Iris pigment epithelial cell (primary cell): ENCODE measurements around the gene AKAP11.

Source experiments
- DNase-seq: peaks from one replicate; pipeline ENCODE4 v3.0.0-alpha.2; 2011; ENCODE audit warnings: low read depth

AKAP11 gene

DNA sequence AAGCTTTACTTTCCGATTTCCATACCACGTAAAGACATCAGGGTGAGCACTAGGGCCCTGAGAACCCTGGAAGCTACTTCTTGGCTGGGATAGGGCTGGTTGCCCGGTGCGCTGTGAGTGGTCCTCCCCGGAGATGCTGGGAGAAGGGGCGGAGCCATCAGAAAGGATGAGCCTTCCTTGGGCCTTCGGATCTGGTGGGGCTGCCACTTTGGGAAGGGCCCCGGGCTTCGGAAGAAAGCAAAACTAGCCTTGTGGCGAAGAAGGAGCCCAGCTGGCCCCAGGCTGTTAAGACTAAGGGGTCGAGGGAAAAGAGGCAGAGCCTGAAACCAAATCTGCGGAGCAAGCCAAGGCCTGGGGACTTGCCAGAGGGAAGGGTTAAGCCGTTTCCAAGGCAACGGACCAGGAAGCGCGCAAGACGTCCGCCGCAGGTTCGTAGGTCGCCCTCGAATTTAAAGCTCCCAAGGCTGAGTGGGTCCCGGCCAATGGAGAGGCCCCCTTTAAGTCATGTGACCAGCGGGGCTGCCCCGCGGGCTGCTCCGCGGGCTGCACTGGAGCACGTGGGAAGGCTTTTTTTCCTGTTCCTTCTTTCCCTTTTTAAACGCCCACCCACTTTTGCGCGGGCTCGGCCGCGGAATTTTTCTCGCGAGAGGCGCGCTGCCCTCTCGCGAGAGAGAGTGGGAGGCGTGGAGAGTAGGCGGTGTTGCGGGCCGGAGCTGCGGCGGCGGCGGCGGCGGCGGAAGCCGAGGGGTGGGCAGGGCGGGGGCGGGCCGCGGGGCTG lies 426 bp upstream of the AKAP11 start:
- peak; percentile 100 for DNase-seq

DNA sequence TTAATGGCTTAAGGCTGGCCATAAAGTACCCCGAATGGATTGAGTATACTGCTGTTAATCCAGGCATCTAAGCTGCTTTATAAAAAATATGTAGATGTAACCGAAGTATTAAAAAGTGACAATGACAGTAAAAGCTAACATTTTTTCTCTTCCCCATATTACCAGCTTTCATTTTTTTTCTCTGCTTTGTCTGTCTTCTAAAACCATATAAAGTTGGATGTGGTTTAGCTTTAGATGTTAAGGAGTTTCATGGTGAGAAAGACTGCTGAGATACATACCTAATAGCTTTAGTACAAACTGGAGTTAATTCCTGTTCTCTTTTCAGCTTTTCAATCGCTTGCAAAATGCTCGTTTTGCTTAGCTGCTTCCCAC lies 838 bp downstream of the AKAP11 start:
- no peak for DNase-seq

DNA sequence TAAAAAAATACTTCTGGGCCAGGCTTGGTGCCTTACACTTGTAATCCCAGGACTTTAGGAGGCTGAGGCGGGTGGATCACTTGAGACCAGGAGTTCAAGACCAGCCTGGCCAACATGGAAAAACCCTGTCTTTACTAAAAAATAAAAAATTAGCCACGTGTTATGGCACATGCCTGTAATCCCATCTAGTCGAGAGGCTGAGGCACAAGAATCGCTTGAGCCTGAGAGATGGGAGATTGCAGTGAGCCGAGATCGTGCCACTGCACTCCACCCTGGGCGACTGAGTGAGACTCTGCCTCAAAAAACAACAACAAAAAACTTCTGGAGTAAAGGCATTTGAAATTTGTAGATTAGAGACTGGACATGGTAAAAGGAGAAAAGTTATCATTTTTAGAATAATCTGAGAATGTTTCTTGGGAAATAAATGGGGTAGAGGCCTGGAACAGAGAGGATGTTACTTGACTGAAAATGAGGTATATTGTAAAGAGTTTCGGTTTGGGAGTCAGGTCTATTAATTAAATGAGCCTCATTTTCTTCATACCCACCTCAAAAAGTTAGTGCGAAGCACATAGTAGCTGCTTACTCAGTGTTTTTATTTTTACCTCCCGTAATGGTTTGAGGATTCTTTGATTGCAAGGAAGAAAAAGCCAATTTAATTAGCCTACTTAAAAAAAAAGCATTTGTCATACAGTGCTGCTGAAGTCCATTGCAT lies 2.6 kb downstream of the AKAP11 start:
- no peak for DNase-seq

DNA sequence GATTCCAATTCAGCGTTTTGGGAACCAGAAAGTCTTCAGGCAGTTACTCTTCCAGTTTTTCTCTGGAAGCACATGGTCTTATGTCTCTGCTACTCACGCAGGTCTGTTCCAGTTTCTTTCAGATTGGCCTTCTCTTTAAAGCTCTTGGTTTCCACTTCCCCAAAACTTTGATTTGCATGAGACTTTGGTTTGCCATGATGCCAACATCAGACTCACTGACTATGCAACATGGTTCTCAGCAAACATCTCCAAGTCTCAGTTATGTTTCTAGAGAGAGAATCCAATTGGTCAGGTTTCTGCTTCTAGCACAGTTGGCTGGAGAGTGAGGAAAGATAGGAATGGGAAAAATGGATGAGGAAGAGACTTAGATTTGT lies 3.1 kb downstream of the AKAP11 start:
- DNase-seq = no peak

DNA sequence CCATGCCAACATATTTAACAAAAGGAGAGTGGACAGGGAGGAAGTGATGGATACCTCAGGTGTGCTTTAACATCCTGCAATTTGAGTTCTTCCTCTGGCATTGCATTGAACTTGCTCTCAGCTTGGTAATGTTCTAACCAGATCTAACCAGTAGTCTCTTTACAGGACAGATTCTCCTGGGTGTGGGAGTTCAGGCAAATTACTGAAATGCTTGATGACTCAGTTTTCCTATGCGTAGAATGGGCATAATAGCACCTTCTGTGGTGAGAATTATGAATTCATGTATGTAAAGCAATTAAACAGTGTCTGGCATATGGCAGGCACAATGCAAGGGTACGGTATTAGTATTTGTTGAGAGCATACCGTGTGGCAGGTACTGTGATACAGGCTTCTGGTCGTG lies 3.6 kb downstream of the AKAP11 start:
- DNase-seq = no peak

DNA sequence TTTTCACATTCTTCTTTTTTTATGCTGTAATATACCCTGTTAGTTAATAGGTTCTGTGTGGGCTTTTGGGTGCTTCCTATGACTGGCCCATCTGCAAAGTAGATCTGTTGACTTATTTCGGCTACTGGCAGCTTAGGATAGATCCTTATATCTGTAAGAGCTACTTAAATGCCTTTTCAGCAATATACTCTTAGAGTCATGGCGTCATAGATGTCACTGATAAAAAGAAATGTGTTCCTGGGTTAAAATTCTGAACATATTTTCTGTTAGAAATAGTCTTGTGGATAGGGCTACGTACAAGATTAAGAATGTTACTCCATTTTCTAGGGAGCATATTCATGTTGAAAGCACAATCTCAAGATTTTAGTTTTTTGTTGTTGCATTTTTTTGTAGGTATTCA lies 4.7 kb downstream of the AKAP11 start:
- DNase-seq = peak; percentile 34

DNA sequence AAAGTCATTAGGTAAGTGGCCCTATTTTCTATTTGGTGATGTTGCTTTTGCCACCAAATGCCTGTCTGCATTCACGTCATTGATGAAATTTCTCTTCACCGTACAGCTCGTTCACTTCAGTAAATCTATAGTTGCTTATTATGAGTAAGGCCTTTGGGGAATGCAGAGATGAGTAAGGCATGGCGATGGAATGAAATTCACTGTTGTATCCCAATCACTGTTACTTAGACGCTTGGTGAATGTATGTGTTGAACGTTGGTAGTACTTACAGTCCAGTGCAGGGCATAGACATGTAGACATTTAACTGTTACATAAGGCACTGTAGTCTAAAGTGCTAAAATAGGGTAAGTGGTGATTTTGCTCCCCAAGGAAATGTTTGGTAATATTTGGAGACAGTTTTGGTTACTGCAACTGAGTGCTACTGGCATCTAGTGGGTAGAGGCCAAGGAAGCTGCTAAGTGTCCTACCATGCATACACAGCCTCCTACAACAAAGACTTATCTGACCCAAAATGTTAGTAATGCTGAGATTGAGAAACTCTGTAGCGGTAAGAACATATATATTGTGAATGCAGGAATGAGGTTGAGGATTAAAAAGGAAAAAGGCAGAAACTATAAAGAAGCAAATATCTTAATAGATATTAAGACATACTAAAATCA lies 5.8 kb downstream of the AKAP11 start:
- peak; percentile 39 for DNase-seq

DNA sequence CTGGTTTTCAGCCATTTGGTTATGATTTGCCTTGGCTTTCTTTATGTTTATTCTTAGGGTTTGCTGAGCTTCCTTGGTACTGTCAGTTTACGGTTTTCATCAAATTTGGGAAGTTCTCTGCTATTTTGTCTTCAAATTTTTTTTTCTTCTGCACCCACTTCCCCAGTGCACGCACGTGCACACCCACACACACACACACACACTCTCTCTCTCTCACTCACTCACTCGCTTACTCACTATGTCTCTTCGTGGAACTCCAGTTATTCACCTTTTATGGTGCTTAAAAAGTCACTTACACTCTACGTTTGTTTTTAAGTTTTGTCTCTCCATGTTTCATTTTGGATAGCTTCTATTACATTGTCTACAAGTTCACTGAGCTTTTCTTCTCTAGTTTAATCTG lies 7.1 kb downstream of the AKAP11 start:
- DNase-seq = no peak

DNA sequence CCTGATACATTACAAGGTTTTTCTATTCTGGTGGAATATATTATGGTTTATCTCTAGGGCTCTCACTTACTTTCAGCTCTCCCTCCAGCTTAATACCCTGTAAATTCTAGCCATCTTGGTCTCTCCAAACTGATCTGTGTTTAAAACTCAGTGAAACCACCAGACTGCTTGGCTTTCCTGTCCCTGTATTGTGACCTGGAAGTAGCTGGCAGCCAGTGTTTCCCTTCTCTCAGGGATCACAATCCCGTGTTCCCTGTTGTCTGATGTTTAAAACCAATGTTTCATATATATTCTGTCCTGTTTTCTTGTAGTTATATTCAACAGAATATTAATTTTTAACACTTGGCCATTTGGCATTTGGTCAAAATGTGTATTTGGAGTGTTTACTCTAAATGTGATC lies 8.0 kb downstream of the AKAP11 start:
- DNase-seq = no peak

DNA sequence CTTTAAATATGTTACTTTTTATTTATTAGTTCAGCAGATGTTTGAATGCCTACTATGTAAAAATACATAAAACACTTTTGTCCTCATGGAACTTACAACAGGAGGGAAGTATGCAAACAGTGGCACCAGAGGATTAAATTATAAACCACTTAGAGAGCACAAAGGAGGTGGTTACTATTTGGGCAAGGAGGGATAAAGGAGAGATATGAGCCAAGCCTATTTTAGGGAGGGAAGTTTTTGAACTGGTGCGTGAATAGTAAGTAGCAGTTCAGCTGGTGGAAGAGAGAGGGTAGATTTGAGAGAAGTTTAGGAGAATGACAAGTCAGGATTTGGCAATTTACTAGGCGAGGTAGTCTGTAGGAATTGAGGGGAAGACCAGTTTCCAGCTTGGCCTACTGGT lies 8.6 kb downstream of the AKAP11 start:
- no peak for DNase-seq

DNA sequence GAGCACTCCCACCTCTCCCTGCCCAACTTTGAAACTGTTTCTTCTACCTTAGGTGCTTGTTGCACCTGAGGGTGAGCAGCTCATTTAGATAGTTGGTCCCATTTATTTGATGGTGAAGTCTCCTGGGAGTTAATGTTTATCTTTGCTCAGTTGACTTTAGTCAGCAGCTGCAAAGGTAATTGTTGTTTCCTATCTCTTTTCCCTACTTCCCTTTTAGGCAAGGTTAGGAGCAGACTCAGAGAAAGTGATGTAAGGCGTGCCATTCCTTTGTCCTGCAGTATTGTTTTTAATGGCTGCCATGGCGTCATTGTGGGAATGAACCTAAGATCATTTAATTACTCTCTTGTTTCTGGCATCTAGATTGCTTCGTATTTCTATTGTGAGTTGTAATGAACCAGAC lies 11.6 kb downstream of the AKAP11 start:
- no peak for DNase-seq

DNA sequence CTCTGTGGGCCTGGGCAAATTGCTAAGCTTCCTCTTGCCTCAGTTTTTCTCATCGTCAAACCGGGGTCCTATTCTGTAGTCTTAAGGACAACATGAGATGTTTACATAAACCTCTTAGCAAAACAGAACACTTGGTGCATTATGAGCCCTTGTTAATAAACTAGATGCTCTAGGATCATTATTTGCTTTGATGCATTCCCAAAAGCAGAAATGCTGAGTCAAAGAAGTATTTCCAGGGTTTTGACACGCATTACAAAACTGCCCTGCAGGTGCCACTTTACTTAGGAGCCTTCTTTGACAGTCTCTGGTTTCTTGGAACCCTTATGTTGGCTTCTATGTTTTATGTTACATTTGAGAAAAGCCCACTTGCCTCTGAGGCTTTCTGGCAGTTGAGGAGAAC lies 12.1 kb downstream of the AKAP11 start:
- no peak for DNase-seq

DNA sequence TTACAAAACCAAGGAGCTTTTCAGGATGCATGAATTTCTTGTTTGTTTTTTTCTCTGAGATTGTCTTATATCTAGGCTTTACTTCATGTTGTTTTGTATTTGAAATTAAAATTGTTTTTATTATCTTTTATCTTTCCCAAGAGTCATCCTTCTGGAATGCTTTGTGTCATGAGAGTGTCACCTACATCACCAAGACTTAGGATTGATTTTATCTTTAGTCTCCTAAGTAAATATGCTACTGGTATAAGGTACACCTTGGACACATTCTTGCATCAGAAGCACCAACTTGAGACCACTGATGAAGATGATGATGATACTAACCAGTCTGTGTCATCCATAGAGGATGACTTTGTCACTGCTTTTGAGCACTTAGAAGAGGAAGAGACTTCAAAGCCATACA lies 26.4 kb downstream of the AKAP11 start:
- DNase-seq = no peak

DNA sequence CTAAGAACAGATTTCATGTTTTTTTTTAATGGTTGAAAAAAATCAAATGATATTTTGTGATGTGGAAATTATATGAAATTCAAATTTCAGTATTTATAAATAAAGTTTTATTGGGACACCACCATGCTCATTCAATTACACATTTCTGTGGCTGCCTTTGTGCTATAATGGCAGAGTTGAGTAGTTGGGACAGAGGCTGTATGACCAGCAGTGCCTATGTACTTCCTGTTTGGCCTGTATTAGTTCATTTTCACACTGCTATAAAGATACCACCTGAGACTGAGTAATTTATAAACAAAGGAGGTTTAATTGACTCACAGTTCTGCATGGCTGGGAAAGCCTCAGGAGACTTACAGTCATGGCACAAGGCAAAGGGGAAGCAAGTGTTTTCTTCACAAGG lies 33.6 kb downstream of the AKAP11 start:
- no peak for DNase-seq

DNA sequence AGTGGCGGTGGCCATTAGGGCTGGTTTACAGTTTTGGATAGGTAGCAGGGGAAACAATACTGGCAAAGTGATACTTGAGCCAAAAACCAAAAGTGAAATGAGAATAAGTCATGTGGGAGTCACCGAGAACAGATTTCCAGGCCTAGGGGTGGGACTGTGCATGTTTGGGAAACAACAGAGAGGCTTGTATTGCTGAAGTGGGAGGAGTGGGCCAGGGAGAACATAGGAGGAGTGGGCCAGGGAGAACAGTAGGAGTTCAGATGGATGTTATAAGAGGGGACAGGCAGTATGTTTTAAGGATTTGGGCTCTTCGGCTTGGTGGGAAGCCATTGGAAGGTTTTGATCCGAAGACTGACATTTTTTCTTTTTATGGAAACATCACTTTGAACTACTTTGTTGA lies 35.5 kb downstream of the AKAP11 start:
- DNase-seq = no peak

DNA sequence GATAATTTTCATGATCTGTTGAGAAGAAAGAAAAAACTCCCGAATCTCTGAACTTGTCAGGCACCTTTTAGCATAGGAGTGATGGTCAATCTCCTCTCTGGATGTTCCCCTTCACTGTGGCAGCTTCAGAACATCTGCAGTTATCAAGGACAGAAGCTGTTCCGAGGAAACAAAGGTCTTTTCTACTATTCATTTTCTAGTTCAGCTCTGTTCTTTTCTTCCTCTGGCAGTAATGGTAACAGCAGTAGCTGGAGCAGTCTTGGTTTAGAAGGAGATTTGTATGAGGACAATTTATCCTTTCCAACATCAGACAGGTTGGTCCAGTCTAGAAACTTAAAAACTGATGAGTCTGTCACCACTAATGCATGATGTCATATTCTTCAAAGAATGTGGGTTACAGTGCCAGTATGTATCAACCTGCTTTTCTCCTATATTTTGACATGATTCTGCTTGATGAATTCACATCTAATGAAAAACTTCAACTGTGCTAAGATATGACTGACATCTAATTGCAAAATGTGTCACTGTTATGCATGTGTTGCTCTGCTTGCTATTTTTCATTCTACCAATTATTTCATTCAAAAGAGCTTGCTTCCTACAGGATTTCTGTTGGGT lies 41.0 kb downstream of the AKAP11 start:
- DNase-seq = no peak

DNA sequence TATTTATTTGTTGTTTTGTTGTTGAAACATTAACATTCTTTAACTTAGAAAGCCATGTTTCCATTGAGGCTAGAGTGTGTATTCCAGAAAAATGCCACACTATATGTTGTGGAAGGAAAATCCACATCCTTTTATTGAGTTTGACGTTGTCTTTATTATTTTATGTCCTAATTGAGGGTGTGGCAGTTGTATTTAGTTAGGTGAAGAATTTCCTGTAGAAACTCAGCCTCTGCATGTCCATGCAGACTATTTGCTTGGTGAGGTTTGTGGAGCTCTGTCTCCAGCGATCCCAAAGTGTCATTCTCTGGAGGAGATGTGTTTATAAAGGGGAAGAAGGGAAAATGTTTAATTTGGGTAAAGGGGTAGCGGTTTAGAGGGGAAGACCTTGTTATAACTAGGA lies 46.6 kb downstream of the AKAP11 start:
- no peak for DNase-seq

DNA sequence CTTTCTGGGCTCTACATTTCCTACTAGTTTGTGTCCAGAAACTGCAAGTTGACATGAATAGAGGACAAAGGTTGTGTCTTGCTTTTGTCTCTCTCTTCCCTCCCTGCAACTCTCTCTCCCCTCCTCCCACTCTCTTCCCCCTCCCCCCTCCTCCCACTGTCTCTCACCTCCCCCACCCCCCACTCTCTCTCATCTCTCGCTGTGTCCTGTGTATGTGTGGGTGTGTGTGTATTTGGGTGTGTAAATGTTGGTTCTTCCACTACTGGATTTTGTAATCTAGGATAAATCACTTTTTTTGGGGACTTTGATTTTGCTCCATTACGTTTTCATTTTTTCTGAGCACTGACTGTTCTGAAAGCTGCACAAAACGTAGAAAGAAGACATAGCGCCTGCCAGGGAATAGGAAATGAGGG lies 48.4 kb downstream of the AKAP11 start:
- no peak for DNase-seq

DNA sequence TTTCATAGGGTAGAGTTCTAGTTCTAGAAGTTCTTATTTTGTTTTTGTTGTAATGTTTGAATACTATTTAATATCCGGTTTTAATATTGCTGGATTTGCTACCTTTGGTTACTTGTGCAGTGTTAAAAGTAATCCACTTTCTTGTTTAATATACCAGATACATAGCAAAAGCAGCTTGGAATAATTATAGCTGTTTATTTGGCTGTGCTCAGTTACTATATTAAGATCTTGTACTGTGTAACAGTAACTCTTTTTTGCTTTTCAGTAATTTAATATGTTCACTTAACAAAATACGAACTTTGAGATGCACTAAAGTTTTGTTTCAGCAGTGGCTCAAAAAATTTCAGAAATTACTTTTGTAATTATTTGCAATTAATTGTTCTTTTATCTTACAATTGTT lies 50.9 kb downstream of the AKAP11 start:
- DNase-seq = no peak

DNA sequence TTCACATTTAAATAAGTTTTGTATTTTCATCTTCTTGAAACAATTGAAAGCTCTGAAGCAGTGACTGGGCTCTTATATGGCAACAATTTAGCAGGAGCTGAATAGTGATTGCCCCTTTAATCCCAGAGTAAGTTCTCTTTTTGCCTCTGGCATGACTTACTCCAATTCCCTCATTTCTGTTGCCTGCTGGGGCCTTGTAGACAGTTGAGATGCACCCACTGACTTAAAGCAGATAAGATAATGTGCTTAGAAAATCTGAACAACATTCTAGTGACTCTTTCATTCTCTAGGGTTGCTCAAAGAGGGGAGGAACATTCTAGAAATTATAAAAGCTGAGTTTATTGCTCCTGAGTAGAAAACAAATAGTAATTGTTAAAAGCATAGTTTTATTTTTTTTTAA lies 52.8 kb downstream of the AKAP11 start:
- no peak for DNase-seq

DNA sequence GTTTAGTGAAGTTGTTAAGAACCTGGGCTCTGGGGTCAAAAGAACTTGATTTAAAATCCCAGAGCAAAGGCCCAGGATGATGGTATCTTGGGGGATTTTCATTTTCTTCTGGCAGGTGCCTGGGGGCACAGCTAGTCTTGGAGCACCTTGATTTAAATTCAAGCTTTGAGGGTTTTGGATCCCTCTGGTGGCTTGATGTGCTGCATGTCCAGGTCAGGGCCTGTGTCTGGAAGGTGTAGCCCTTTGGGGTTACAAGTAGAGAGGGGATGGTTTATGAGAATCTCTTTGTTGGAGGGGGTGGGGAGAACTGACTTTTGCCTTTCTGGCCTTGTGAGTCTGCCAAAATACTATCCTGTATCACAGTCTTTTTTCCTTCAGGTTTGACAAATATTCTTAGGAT lies 55.8 kb downstream of the AKAP11 start:
- no peak for DNase-seq

DNA sequence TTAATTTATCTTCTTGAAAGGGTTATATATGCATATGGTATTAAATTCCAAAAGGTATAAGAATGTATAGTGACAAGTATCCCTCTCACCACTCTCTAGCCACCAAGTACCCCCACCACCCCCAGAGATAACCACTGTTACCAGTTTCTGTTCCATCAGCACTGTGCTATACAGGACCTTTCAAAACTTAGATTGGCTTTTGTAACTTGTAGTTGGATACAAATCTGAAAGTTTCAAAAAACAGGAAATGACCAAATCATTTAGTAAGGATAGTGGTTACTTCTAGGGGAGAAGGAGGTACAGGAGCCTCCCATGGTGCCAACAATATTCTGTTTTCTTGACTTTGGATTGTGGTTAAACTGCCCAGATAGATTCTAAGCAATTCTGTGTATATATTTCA lies 56.7 kb downstream of the AKAP11 start:
- peak; percentile 52 for DNase-seq

DNA sequence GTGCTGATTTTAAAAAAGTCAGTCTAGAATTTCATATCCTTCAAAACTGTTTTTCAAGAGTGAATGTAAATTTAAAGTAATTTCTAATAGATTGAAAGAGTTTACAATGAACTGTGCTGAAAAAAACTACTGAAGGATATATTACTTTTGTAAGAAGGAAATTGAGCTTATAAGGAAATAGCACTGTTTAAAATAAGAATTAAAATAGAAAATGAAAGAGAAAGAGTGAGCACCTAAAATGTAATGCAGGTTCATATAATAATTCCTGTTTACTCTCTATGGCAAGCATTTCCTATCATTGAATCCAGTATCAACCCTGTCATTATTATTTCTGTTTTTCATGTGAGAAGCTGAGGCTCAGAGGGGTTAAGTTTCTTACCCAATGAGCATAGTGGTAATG lies 57.3 kb downstream of the AKAP11 start:
- DNase-seq = no peak
